ENCODE data around the gene TF. TPM values are rescaled to one million over a fixed set of nuclear protein-coding genes. Genes with fewer than 3 reads are reported as not detected.

Gene TF
- total RNA-seq, 1 donor from 2014 or later, result 2.5 TPM

DNA sequence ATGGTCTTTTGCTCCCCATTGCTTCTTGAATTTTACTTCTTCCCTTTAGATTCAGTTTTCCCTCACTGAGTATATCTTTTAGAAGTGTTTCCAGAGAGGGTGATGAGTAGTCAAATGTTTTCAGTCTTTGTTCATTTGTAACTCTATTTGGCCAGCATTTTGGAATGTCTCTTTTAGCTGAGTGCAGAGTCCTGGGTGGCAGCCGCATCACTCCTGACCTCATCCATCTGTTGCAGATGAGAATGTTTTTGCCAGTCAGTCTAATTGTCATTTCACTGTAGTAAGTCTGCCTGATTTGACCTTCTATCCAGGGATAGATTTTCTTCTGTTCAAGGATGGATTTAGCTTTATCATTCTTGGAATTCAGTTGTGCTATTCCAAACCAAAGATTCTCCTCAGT is 66.7 kb downstream of the TF start:
- no peak for DNase-seq

DNA sequence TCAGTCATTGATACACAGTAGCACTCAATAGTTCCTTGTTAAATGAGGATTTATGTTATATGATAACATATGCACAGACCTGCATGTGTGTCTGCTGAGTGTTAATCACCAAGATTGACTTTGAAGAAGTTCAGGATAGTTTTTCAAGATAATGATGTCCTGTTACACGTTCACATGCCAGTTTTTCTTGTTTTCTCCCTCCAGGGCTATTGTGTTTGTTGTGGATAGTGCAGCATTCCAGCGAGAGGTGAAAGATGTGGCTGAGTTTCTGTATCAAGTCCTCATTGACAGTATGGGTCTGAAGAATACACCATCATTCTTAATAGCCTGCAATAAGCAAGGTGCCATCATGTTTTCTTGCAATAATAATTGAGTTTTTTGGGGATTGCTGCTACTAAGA is 69.2 kb downstream of the TF start:
- no peak for DNase-seq

DNA sequence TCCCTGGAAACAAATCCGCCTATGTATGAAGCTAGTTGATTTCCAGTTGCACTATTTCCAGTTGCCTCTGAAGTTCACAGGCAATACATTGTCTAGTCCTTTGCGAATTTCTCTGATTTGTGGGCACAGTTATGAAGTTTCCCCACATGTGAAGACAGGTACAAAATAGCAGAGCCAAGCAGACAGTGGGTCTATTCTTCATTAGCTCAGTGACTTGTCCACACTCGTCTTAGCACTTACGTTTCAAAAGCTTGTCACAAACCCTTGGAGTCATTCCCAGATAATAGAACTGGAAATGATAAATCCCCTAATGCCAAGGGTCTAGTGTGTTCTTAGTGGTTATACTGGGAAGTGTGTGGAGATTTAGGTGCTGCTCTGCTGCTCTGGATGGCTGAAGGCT is 73.9 kb downstream of the TF start:
- no peak for DNase-seq

GRCh38 chr3:133820889-133821675 is 74.9 kb downstream of the TF start:
- DNase-seq, result no peak

DNA sequence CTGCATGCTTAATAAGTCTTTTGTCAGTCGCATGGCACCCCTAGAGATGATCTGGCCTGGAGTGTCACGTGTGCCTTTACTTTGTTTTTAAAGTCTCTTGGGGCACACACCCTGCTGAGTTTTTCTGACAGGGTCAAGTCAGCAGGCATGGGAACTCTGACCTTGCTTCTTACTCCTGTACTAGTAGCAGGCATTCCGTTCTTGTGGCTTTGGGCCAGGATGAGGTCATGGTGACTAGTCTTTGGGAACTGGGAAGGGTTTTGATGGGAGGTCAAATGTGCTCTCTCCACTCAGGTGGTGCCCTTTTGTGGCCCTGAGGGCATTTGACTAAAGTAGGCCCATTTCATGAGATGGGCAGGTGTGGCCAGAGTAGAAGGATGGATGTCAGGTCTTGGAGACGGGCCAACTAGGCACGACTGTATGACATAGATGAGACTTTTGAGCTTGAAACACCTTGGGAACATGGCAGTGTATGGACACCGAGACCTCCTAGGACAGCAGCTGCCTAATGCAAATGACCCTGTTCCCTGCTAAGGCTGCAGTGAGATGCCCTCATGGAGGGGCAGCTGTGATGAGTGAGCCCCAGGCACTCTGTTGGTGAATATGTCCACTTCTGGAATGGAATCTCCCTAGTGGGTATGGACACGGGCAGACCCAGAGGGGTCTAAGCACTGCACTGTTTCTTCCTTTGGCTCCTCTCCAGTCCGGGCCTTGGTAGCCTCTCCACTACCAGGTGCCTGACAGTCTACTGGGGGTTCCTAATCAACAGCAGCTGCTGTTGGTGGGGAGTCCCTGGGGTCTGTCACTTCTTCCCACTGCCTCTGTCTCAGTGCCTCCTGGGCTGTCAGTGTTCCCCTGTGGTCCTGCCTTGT is 75.8 kb downstream of the TF start:
- DNase-seq, result no peak

- no peak for DNase-seq
These were observed 78.8 kb downstream of the TF start for GRCh38 chr3:133824961-133825485.

GRCh38 chr3:133825969-133826727 is 80.0 kb downstream of the TF start:
- no peak for DNase-seq

GRCh38 chr3:133827136-133827535 is 80.9 kb downstream of the TF start:
- DNase-seq, result no peak

DNA sequence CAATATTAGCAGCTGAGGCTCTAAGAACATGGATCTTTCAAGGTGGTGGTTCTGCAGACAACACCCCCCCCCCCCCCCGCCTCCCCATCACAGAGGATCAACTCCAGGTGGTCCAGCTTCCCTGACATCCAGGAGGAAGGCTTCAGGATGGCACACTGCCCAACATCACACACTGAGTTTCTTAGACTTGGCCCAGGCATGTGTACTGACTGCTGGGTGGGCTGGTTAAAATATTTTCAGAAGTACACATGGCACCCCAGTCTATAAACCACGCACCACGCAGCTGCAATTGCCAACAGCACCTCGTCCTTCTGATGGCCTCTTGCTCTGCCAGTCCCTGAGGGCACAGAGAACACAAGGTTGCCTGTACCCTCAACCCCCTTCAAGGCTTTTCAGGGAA is 81.5 kb downstream of the TF start:
- no peak for DNase-seq

GRCh38 chr3:133828576-133829309 is 82.5 kb downstream of the TF start:
- no peak for DNase-seq

- DNase-seq, result no peak
These were observed 83.1 kb downstream of the TF start for GRCh38 chr3:133829310-133829707.

DNA sequence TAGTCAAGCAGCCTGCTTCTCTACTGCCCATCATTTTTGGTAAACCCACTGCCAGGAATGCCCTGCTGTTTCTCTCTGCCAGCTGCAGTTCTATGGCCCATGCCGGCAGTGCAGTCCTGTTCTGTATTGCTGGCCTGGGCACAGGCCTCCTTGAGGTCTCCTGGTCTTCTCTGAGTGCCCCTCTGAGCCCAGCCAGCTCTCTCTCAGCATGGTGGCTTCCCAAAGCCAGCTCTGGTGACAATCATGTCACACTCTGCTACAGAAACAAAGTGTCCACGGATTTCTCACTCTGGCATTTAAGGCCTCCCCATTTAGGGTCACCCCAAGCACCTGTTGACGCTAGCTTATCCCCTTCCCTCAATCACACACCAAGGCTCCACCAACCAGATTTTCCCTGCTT is 83.9 kb downstream of the TF start:
- no peak for DNase-seq

DNA sequence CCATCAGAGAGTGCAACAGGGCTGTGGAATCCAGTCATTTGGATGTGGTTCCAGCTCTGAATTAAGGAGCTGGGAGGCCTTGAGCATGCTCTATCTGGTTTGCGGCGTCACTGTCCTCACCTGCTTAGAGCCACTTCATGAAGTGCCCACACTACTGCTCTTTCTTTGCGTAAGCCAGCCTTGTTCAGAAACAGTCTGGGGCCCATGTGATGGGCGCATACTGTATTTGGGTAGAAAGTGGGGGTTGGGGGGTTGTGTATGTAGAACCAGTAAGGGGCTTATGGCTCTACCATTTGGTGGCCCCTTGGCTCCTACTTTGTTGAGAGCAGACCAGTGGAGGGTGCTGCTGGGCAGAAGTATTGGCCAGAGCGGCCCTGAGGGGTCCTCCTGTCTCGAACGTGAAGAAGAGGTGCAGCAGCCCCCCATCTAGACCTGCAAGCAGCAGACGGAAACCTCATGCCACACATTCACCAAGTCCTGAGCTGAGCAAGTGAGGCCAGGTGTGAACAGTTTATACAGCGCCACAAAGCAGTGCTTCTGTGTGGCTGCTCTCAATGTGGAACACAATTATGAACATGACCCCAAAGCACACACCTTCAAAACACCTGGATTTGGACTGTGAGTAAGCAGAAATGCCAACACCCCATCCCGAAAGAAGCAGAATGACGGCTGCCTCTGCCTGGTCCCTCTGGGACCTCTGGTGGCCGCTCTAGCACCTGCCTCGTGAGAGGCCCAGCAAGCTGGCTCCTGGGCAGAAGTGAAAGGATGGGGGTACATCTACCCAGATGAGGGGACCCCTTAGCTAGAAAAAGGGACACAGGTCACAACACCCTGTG is 86.0 kb downstream of the TF start:
- DNase-seq, result no peak

DNA sequence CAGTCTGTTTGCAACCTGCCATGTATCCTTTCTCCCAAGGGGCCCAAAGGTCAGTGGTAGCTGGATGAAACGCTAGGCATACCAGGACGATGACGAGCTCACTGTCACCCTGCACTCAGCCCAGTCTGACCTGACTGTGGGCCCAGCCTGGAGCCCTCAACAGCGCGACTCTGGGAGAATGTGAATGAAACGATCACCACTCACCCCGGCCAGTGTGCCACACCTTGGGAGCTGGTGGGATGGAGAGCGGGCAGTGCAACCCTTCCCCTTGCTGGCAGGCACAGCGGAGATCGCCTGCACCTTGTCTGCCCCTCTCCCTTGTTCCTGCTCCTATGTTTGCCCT is 86.6 kb downstream of the TF start:
- DNase-seq, result no peak

DNA sequence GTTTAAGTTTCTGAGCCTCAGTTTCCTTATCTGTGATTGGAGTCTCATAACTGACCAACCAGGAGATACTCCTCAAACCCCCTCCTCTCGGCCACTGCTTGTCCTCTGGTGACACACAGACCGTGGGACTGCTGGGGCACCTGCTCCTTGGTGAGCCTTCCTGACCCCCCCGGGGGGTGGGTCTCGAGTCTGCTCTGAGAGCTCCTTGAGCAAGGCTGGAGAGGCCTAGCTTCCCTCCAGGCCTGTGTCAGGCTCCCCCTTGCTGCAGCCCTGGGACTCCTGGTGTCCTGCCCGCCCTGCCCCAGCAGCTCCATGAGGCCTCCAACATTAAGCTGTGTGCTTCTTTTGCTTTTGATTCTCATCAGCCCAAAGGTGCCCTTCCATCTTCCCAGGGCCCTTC is 87.1 kb downstream of the TF start:
- DNase-seq, result no peak

GRCh38 chr3:133833880-133834620 is 87.9 kb downstream of the TF start:
- DNase-seq, result no peak

GRCh38 chr3:133834621-133835417 is 88.6 kb downstream of the TF start:
- DNase-seq, result no peak

GRCh38 chr3:133835418-133835743 is 89.2 kb downstream of the TF start:
- DNase-seq, result no peak

DNA sequence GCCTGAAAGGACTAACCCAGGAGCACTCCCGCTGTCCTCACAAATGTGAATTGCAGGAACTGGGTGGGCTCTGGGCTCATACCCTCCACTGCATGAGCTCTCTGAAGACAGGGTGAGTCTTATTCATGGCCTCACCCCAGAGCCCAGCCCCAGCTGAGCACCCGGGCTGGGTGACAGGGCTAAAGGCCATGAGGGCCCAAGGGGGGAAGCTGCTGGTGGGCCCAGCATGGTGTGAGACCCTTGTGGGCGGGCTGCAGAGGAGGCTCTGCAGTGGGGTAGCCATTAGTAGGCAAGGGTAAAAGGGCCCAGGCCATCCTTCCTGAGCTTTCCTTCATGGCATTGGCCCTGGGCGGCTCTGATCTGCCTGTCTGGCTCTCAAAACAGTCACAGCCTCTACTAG is 89.8 kb downstream of the TF start:
- DNase-seq, result no peak

Data from occipital lobe (tissue), 2 donors.